Ascending aorta (tissue), 2 donors: ENCODE data around the gene MYBBP1A. TPM values are rescaled to one million over a fixed set of nuclear protein-coding genes. Genes with fewer than 3 reads are reported as not detected.

ENCODE experiments used
- DNase-seq, 2 donors: peaks; one replicate each; pipeline ENCODE4 v3.0.0-alpha.2; 2019; ENCODE audit warnings: low spot score in 2 of 2
- H3K27ac ChIP-seq, 2 donors: fragments of 200-600 bp; sonication (generic); one replicate each; pipeline ENCODE4 v1.5.1; 2016 to 2017; ENCODE audit warnings: mild to moderate bottlenecking in 1 of 2
- H3K27me3 ChIP-seq: fragments of 200-600 bp; sonication (generic); one replicate; pipeline ENCODE4 v1.5.1; 2017
- H3K36me3 ChIP-seq, 2 donors: fragments of 200-600 bp; sonication (generic); one replicate each; pipeline ENCODE4 v1.5.1; 2016
- H3K4me1 ChIP-seq, 2 donors: fragments of 200-600 bp; sonication (generic); one replicate each; pipeline ENCODE4 v1.5.1; 2016 to 2017; ENCODE audit warnings: mild to moderate bottlenecking in 1 of 2
- H3K4me3 ChIP-seq, 2 donors: fragments of 200-600 bp; sonication (generic); one replicate each; pipeline ENCODE4 v1.5.1; 2016 to 2017; ENCODE audit warnings: mild to moderate bottlenecking in 1 of 2
- H3K9me3 ChIP-seq, 2 donors: fragments of 200-600 bp; sonication (generic); one replicate each; pipeline ENCODE4 v1.5.1; 2016
- intact Hi-C: fragments of 100-400 bp; cut with DNase I; formaldehyde crosslinking; loops from one replicate; pipeline ENCODE4 v1.15.1; 2023
- total RNA-seq: library from RNA; depleted of rRNA; stranded (reverse); fragments of >200 nt; gene quantifications from one replicate; pipeline ENCODE4 v1.1.0, GENCODE V29; 2016
- TF ChIP-seq, protein P1 (sequence below), 3 experiments: fragments of 200-600 bp in 2 of 3; fragments of 450-650 bp in 1 of 3; sonication (generic) in 2 of 3; IDR thresholded peaks; one replicate each; pipeline ENCODE4 v1.5.1; 2016 to 2019; ENCODE audit warnings: antibody characterized with exemption in 3 of 3, mild to moderate bottlenecking in 1 of 3, moderate library complexity in 1 of 3

The MYBBP1A gene
- total RNA-seq, 1 donor from 2014 or later: 94.5 TPM

DNA sequence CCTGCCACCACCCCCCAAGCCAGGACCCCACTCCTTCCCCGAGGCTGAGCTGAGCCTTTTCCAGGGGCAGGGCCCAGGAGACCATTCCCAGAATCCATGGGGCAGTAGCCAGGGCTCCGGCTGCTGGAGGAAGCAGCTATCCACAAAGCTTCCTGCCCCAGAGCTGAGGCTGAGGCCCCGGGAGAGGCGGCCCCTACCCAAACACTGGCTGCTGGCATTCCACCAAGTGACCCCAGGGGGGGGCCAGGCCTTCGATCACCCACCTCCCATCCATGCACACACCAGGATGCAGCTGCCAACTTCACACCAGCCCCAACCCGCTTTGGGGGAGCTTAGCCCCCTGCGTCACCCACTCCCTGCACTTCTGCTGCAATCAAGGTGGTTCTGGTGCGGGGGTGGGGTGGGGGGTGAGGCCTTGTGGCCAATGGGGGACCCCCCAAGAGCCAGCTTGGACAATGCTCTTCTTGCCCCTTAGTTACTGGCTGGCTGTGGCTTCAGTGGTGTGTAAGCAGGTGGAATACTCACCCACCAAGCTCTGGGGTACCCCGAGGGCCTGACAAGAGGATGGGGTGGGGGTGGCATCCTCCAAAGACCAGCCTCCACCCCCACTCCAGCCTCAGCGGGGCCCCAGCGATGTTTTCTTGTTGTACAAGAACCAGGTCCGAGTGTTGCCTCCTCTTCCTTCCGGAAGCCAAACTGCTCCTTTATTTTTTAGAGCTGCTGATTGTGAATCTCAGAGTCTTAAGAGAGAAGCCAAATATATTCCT, 16.8 kb downstream of the MYBBP1A start:
- Histone ChIP-seq H3K36me3 (peaks cover 46 to 50% of the 10 kb centered on the region in 2 donors), H3K4me1 (peaks cover 4 to 20% of the 10 kb centered on the region in 2 donors), H3K27ac (peak overlapping the region; percentile 45 to 71), H3K9me3 (no peaks in the 10 kb centered on the region), H3K27me3 (no peaks in the 10 kb centered on the region), H3K4me3 (no peak overlapping the region)
- TF ChIP-seq, protein P1, sequence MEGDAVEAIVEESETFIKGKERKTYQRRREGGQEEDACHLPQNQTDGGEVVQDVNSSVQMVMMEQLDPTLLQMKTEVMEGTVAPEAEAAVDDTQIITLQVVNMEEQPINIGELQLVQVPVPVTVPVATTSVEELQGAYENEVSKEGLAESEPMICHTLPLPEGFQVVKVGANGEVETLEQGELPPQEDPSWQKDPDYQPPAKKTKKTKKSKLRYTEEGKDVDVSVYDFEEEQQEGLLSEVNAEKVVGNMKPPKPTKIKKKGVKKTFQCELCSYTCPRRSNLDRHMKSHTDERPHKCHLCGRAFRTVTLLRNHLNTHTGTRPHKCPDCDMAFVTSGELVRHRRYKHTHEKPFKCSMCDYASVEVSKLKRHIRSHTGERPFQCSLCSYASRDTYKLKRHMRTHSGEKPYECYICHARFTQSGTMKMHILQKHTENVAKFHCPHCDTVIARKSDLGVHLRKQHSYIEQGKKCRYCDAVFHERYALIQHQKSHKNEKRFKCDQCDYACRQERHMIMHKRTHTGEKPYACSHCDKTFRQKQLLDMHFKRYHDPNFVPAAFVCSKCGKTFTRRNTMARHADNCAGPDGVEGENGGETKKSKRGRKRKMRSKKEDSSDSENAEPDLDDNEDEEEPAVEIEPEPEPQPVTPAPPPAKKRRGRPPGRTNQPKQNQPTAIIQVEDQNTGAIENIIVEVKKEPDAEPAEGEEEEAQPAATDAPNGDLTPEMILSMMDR (IDR thresholded peaks at IDR 0.05): no peak
- intact Hi-C loops: no loop called here
- no peak for DNase-seq

DNA sequence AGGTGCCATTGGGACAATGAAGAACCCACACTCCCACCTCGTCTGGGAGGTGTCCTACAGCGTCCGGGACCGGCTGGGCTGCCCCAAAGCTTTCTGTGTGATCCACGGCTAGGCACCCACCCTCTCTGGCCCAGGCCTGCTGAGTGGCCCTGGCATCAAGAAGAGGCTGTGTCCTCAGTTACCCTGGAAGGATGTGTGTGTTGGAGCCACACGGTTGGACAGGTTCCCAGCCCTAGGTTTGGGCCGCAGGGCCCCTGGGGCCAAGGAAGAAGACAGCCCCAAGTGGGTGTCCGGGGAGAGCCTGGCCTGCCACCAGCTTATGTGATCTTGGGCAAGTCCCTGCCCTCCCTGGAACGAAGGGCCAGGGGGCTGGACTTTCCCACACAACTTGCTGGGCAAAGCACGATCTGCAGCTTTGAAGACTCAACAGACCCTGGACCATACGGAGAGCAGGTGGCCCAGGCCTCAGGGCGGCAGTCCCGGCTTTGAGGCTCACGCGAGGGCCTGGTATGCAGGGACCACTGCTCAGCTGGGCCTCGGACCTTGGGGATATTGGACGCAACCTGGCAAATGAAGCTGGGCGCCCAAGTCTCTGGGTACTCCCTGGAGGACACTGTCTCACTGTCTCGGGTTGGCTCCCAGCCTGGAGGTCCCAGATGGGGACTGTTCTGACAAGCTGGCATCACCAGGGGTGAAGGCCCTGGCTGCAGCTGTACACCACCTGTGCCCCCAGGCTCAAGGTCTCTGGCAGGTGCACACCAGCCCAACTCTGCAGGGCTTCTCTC, 17.5 kb downstream of the MYBBP1A start:
- no peak for DNase-seq
- Histone ChIP-seq H3K27ac (peak overlapping the region; percentile 45 to 71), H3K27me3 (no peaks in the 10 kb centered on the region), H3K4me1 (peaks cover 4 to 20% of the 10 kb centered on the region in 2 donors), H3K4me3 (no peak overlapping the region), H3K9me3 (no peaks in the 10 kb centered on the region), H3K36me3 (peaks cover 40 to 42% of the 10 kb centered on the region in 2 donors)
- TF ChIP-seq, protein P1 (IDR thresholded peaks at IDR 0.05): no peak
- intact Hi-C loops: no loop called here

DNA sequence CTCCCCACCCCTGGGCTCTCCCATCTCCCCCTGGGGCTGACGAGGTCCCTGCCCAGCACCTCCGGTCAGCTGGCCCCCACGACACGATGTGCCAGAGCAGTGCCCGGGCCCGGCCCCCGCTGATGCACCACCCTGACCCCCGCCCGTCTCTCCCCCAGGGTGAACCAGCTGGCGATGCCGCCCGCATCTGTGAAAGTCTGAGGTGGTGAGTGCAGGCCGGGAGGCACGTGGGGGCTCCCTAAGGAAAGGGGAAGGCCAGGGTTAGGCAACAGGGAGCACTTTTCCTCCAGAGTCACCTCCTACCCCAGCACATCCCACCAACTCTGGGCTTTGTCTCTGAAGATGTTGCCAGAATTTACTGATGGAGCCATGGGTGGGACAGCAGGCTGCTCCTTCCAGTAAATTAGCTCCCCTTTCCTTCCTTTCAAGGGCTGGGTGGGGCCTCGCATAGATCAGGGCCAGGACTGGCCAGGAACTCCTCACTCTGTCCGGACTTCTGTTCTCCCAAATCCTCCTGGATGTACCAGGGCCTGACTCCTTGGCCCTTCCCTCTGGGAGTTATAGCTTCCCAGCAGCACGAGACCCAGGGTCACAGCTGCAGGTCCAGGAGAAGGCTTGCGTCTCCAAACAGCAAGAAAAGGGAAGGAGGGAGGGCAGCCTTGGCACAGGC, 18.3 kb downstream of the MYBBP1A start:
- Histone ChIP-seq H3K4me3 (no peak overlapping the region), H3K27me3 (no peaks in the 10 kb centered on the region), H3K4me1 (peaks cover 4 to 20% of the 10 kb centered on the region in 2 donors), H3K9me3 (no peaks in the 10 kb centered on the region), H3K36me3 (peaks cover 32 to 35% of the 10 kb centered on the region in 2 donors), H3K27ac (peak overlapping the region; percentile 45 to 71)
- intact Hi-C loops: no loop called here
- TF ChIP-seq, protein P1 (IDR thresholded peaks at IDR 0.05): no peak
- DNase-seq: no peak

DNA sequence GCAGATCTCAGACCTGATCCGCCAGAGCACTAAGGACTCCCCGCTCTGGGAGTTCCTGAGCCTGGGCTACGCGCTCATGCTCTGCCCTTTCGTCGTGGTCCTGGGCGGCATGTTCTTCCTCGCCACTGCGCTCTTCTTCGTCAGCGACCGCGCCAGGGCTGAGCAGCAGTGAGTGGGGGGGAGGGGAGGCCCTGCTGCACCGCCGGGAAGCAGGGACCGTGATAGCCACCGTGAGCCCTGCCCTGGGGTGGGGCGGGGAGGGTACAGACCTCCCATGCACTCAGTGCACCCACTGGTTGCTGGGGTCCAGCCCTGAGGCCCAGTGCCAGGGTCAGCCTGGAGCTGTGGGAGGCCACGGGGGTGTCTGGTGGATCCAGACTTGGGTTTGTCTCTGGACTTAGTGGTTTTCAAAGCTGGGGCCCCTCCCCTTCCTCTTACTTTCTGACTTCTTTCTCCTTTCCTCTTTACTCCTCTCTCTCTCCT, 18.9 kb downstream of the MYBBP1A start:
- H3K36me3 ChIP-seq: peaks cover 26 to 29% of the 10 kb centered on the region in 2 donors
- peaks cover 4 to 20% of the 10 kb centered on the region in 2 donors for H3K4me1 ChIP-seq
- DNase-seq: no peak
- intact Hi-C loops: no loop called here
- H3K27ac ChIP-seq: peak overlapping the region in 1 of 2 donors; percentile 71
- no peak overlapping the region for H3K4me3 ChIP-seq
- no peaks in the 10 kb centered on the region for H3K9me3 ChIP-seq
- no peaks in the 10 kb centered on the region for H3K27me3 ChIP-seq
- TF ChIP-seq, protein P1 (IDR thresholded peaks at IDR 0.05): no peak

DNA sequence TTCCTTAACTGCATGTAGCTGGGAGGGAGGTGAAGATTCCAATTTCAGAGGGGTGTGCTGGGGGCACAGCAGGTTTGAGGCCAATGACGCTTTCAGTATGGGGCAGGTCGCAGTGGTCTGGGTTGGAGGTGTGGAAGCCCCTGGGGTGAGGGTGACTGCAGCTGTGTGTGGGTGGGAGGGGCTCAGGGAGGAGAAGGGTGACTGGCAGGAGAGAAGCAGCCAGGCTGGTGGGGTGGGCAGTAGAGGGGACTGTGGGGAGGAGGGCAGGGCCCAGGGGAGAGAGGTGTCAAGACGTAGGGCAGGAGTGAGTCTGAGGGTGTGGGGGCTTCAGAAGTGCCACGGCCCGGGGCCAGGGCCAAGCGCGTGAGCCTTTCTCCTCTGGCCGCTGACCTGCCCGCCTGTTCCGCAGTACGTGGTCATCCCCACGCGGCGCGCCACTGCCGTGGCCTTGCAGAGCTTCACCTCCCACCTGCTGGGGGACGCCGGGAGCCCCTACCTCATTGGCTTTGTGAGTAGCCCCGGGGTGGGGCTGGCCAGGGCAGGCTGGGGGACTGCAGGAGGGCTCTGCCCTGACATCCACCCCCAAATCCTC, 19.4 kb downstream of the MYBBP1A start:
- Histone ChIP-seq H3K36me3 (peaks cover 21 to 25% of the 10 kb centered on the region in 2 donors), H3K27ac (peak overlapping the region in 1 of 2 donors; percentile 71), H3K4me1 (peaks cover 4 to 20% of the 10 kb centered on the region in 2 donors), H3K27me3 (no peaks in the 10 kb centered on the region), H3K9me3 (no peaks in the 10 kb centered on the region), H3K4me3 (no peak overlapping the region)
- intact Hi-C loops: no loop called here
- no peak for DNase-seq
- TF ChIP-seq, protein P1 (IDR thresholded peaks at IDR 0.05): no peak
